Kasumi-1 (cell line): ENCODE data around the gene TUBA4A.
"Not testable (repeated sequence)": the region's sequence is repeated elsewhere in the genome, so short reads cannot be mapped to it uniquely, and the experiment has no call there.

Source experiments
- DNase-seq, 2 experiments: peaks; one replicate each; lab custom pipeline; 2025; lab: John Stamatoyannopoulos, UW

Gene TUBA4A

GRCh38 chr2:219268294-219268693 is 14.6 kb upstream of the TUBA4A start:
- no peak for DNase-seq

GRCh38 chr2:219266886-219267285 is 13.2 kb upstream of the TUBA4A start:
- no peak for DNase-seq

- DNase-seq = no peak
These were observed 12.5 kb upstream of the TUBA4A start for GRCh38 chr2:219266232-219266631.

GRCh38 chr2:219261024-219261855 is 7.5 kb upstream of the TUBA4A start:
- DNase-seq = no peak

- not testable (repeated sequence) for DNase-seq
These were observed 5.2 kb upstream of the TUBA4A start for GRCh38 chr2:219258942-219259341.

GRCh38 chr2:219254590-219255201 is 978 bp upstream of the TUBA4A start:
- peak in 1 of 2 experiments; percentile 3 for DNase-seq

GRCh38 chr2:219252900-219253752 is 592 bp downstream of the TUBA4A start, which contains the start of gene TUBA4B:
Gene TUBA4B (plus strand): TSS chr2:219253243. CDS start chr2:219253408, 165 bp downstream.
- peak in 1 of 2 experiments; percentile 1 for DNase-seq

- no peak for DNase-seq
These were observed 1.2 kb downstream of the TUBA4A start for GRCh38 chr2:219252570-219252899.

GRCh38 chr2:219252084-219252483 is 1.6 kb downstream of the TUBA4A start:
- DNase-seq = no peak

GRCh38 chr2:219251656-219252055 is 2.1 kb downstream of the TUBA4A start:
- DNase-seq = no peak

GRCh38 chr2:219250049-219250781 is 3.5 kb downstream of the TUBA4A start:
- peak in 1 of 2 experiments; percentile 21 for DNase-seq

- peak; percentile 63 to 67 for DNase-seq
These were observed 4.3 kb downstream of the TUBA4A start for GRCh38 chr2:219249203-219249980.

- DNase-seq = no peak
These were observed 4.9 kb downstream of the TUBA4A start for GRCh38 chr2:219248845-219249202.

GRCh38 chr2:219247678-219248642 is 5.8 kb downstream of the TUBA4A start:
- DNase-seq = peak; percentile 11 to 42

- DNase-seq = no peak
These were observed 7.2 kb downstream of the TUBA4A start for GRCh38 chr2:219246559-219246958.

GRCh38 chr2:219245899-219246230 is 7.9 kb downstream of the TUBA4A start:
- DNase-seq = no peak

GRCh38 chr2:219245148-219245898 is 8.4 kb downstream of the TUBA4A start, which contains the start of the genes GLB1L and STK16:
Gene GLB1L (minus strand): TSS chr2:219245444. CDS start chr2:219243573, 1,871 bp downstream.
Gene STK16 (plus strand): TSS chr2:219245479. CDS start chr2:219246000, 521 bp downstream.
- peak; percentile 27 to 39 for DNase-seq

GRCh38 chr2:219244789-219245147 is 8.9 kb downstream of the TUBA4A start:
- no peak for DNase-seq

GRCh38 chr2:219243291-219243761 is 10.4 kb downstream of the TUBA4A start:
- DNase-seq = no peak
